Mesodermal cell (in vitro differentiated cells): ENCODE data around the gene TACR2. TPM values are rescaled to one million over a fixed set of nuclear protein-coding genes. Genes with fewer than 3 reads are reported as not detected.

Experiments used
- H3K27ac ChIP-seq: 2 replicates; pipeline ENCODE4 v1.7.0; 2013; ENCODE audit warnings: mild to moderate bottlenecking, low read depth, low read length, moderate library complexity; ENCODE audit not compliant: severe bottlenecking
- H3K36me3 ChIP-seq: 2 replicates; pipeline ENCODE4 v1.7.1; 2013; ENCODE audit warnings: mild to moderate bottlenecking, low read length, moderate library complexity; ENCODE audit not compliant: control insufficient read depth, insufficient read depth
- H3K4me1 ChIP-seq: one replicate; pipeline ENCODE4 v1.7.1; 2013; ENCODE audit warnings: mild to moderate bottlenecking, low read length; ENCODE audit not compliant: insufficient read depth, control insufficient read depth, poor library complexity, severe bottlenecking
- H3K4me3 ChIP-seq: 2 replicates; pipeline ENCODE4 v1.7.0; 2013; ENCODE audit warnings: low read length, control low read depth, mild to moderate bottlenecking; ENCODE audit not compliant: insufficient read depth, poor library complexity, severe bottlenecking; ENCODE audit errors: extremely low read depth
- H3K9me3 ChIP-seq: 2 replicates; pipeline ENCODE4 v1.7.1; 2013; ENCODE audit warnings: mild to moderate bottlenecking, low read length, moderate library complexity; ENCODE audit not compliant: control insufficient read depth
- WGBS, 2 experiments: methylation state at CpG; one replicate each; pipeline ENCODE4 v1.1.5; 2013; ENCODE audit warnings: missing lambda C conversion rate in 2 of 2; ENCODE audit not compliant: insufficient coverage in 2 of 2; 5-methylcytosine and 5-hydroxymethylcytosine counted together
- polyA plus RNA-seq, 2 experiments: library from polyadenylated mRNA; stranded (reverse); fragments of 50-300 nt; gene quantifications; one replicate each; pipeline ENCODE4 v1.2.3, GENCODE V29; 2013

Gene TACR2
- not detected for polyA plus RNA-seq (2013, experiment 1 of 2)
- not detected for polyA plus RNA-seq (2013, experiment 2 of 2)

- WGBS, 2 experiments, result 86 to 91% methylated on average over 10 of the region's 10 CpGs
- Histone ChIP-seq H3K4me1 (no peaks in the 10 kb centered on the region), H3K27ac (no peak within 1 kb of the TSS), H3K9me3 (no peaks in the 10 kb centered on the region), H3K4me3 (no peak within 1 kb of the TSS), H3K36me3 (no peaks in the 10 kb centered on the region)
These were observed at the start of gene TACR2 for GRCh38 chr10:69416695-69417094. Gene TACR2 (minus strand): TSS chr10:69416918. CDS start chr10:69416323, 595 bp downstream.

GRCh38 chr10:69466158-69466490 is 49.4 kb upstream of the TACR2 start:
- Histone ChIP-seq H3K36me3 (no peaks in the 10 kb centered on the region), H3K4me1 (peaks cover 15% of the 10 kb centered on the region), H3K9me3 (no peaks in the 10 kb centered on the region), H3K4me3 (no peak overlapping the region), H3K27ac (no peak overlapping the region)
- 36 to 44% methylated on average over 2 to 5 of the region's 5 CpGs for WGBS, 2 experiments

- H3K9me3 ChIP-seq, result no peaks in the 10 kb centered on the region
- H3K27ac ChIP-seq, result no peak overlapping the region
- H3K36me3 ChIP-seq, result no peaks in the 10 kb centered on the region
- WGBS, 2 experiments, result 89 to 95% methylated on average over 6 to 9 of the region's 9 CpGs
- H3K4me3 ChIP-seq, result no peak overlapping the region
- H3K4me1 ChIP-seq, result peaks cover 17% of the 10 kb centered on the region
These were observed 48.9 kb upstream of the TACR2 start for GRCh38 chr10:69465457-69466157.

GRCh38 chr10:69464801-69465401 is 48.2 kb upstream of the TACR2 start:
- 85 to 93% methylated on average over 2 of the region's 2 CpGs for WGBS, 2 experiments
- H3K4me1 ChIP-seq, result peaks cover 18% of the 10 kb centered on the region
- no peaks in the 10 kb centered on the region for H3K9me3 ChIP-seq
- no peak overlapping the region for H3K27ac ChIP-seq
- H3K4me3 ChIP-seq, result no peak overlapping the region
- H3K36me3 ChIP-seq, result no peaks in the 10 kb centered on the region

GRCh38 chr10:69464401-69464800 is 47.7 kb upstream of the TACR2 start:
- Histone ChIP-seq H3K27ac (no peak overlapping the region), H3K36me3 (no peaks in the 10 kb centered on the region), H3K4me1 (peaks cover 18% of the 10 kb centered on the region), H3K4me3 (no peak overlapping the region), H3K9me3 (no peaks in the 10 kb centered on the region)
- WGBS, 2 experiments, result 92 to 94% methylated on average over 7 of the region's 7 CpGs

- Histone ChIP-seq H3K4me1 (peaks cover 14% of the 10 kb centered on the region), H3K27ac (no peak overlapping the region), H3K4me3 (no peak overlapping the region), H3K36me3 (no peaks in the 10 kb centered on the region), H3K9me3 (no peaks in the 10 kb centered on the region)
- 90 to 96% methylated on average over 6 of the region's 6 CpGs for WGBS, 2 experiments
These were observed 47.2 kb upstream of the TACR2 start for GRCh38 chr10:69463886-69464285.

- no peaks in the 10 kb centered on the region for H3K36me3 ChIP-seq
- no peak overlapping the region for H3K4me3 ChIP-seq
- 100% methylated on average over 1 to 3 of the region's 5 CpGs for WGBS, 2 experiments
These were observed 44.7 kb upstream of the TACR2 start for GRCh38 chr10:69461243-69462025.

GRCh38 chr10:69460576-69461242 is 44.0 kb upstream of the TACR2 start:
- Histone ChIP-seq H3K4me1 (peaks cover 27% of the 10 kb centered on the region), H3K9me3 (no peaks in the 10 kb centered on the region), H3K36me3 (no peaks in the 10 kb centered on the region), H3K27ac (no peak overlapping the region), H3K4me3 (no peak overlapping the region)
- 92 to 93% methylated on average over 9 of the region's 9 CpGs for WGBS, 2 experiments

More at GRCh38 chr10:69461243-69462025, 44.7 kb upstream of the TACR2 start:
- Histone ChIP-seq H3K4me1 (peaks cover 31% of the 10 kb centered on the region), H3K27ac (no peak overlapping the region), H3K9me3 (no peaks in the 10 kb centered on the region)

- no peaks in the 10 kb centered on the region for H3K9me3 ChIP-seq
- H3K4me3 ChIP-seq, result no peak overlapping the region
- H3K4me1 ChIP-seq, result peaks cover 27% of the 10 kb centered on the region
- 90 to 95% methylated on average over 8 to 12 of the region's 12 CpGs for WGBS, 2 experiments
- H3K36me3 ChIP-seq, result no peaks in the 10 kb centered on the region
- H3K27ac ChIP-seq, result no peak overlapping the region
These were observed 43.3 kb upstream of the TACR2 start for GRCh38 chr10:69459893-69460575.
